ENCODE data around the gene KDSR.
A peak's percentile ranks its signal among the peaks of the same experiment; 100 is the strongest.

Gene KDSR

DNA sequence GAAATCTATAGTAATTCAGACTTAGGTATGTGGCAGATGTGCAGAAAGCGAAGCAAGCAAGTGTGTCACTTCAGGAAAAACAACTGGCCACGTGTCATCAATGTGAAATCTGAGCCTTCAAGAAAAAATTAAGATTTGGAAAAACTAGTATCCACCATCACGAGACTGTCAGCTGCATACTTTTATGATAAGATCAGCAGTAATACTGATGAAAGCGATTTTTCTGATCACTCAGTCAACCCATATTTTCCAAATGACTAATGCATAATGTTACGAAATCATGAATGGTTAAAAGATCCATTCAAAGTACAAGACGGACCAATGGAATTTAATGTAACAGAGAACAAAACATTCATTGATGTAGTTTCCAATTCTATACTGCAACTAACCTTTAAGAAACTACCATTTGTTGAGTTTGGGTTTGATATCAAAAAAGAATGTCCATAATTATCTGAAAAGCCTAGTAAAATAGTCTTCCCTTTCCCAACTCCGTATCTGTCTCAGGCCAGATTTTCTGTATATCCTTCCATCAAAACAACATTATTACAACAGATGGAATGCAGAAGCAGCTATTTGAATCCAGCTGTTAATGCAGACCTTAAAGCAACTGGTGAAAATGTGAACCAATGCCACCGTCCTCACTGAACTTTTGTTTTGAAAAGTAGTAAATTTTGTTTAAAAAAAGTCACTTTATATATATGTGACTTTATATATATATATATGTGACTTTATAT lies 30.5 kb downstream of the KDSR start:
- Histone ChIP-seq H3K4me3 (ENCODE audit: low read length) (peak overlapping the region; percentile 41), H3K9ac (ENCODE audit: low read depth, low read length) (no peak overlapping the region), H3K4me2 (ENCODE audit: low read length) (peak overlapping the region; percentile 58), H3K9me3 (replicated peaks; ENCODE audit: low read length) (no peaks in the 10 kb centered on the region), H3K4me1 (ENCODE audit: control insufficient read depth, insufficient read depth, low read length) (peaks cover 16% of the 10 kb centered on the region), H3K27me3 (ENCODE audit: control insufficient read depth, insufficient read depth, low read length) (no peaks in the 10 kb centered on the region), H3K36me3 (ENCODE audit: insufficient read depth, low read length) (peaks cover 64% of the 10 kb centered on the region)

DNA sequence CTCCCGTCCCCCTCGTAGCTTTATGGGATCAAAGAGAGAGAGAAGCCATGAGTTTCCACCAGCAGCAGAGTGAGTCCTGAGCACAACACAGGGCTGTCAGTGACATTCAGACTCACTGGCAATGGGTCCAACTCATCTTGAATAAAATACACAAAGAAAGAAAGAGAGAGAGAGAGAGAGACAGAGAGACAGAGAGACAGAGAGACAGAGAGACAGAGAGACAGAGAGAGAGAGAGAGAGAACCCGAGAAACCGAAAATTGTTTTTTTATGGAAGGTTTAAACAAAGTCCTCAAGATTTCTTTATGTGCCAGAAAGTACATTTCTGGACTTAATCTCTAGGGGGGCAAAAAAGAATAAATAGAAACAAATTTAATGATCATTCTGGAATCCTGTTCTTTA lies 35.9 kb downstream of the KDSR start:
- H3K9ac ChIP-seq (ENCODE audit: low read depth, low read length): no peak overlapping the region

GRCh38 chr18:63329431-63330145 lies 37.4 kb downstream of the KDSR start:
- no peaks in the 10 kb centered on the region for H3K27me3 ChIP-seq (ENCODE audit: control insufficient read depth, insufficient read depth, low read length)
- no peaks in the 10 kb centered on the region for H3K9me3 ChIP-seq (replicated peaks; ENCODE audit: low read length)
- H3K36me3 ChIP-seq (ENCODE audit: insufficient read depth, low read length): peaks cover 41% of the 10 kb centered on the region
- no peak overlapping the region for H3K4me3 ChIP-seq (ENCODE audit: low read length)
- H3K4me1 ChIP-seq (ENCODE audit: control insufficient read depth, insufficient read depth, low read length): no peaks in the 10 kb centered on the region
- no peak overlapping the region for H3K9ac ChIP-seq (ENCODE audit: low read depth, low read length)
- no peak overlapping the region for H3K4me2 ChIP-seq (ENCODE audit: low read length)

More for the DNA sequence above, 35.9 kb downstream of the KDSR start:
- no peak overlapping the region for H3K4me3 ChIP-seq (ENCODE audit: low read length)
- no peaks in the 10 kb centered on the region for H3K9me3 ChIP-seq (replicated peaks; ENCODE audit: low read length)
- no peaks in the 10 kb centered on the region for H3K27me3 ChIP-seq (ENCODE audit: control insufficient read depth, insufficient read depth, low read length)
- peaks cover 54% of the 10 kb centered on the region for H3K36me3 ChIP-seq (ENCODE audit: insufficient read depth, low read length)
- H3K4me2 ChIP-seq (ENCODE audit: low read length): no peak overlapping the region
- peaks cover 6% of the 10 kb centered on the region for H3K4me1 ChIP-seq (ENCODE audit: control insufficient read depth, insufficient read depth, low read length)

DNA sequence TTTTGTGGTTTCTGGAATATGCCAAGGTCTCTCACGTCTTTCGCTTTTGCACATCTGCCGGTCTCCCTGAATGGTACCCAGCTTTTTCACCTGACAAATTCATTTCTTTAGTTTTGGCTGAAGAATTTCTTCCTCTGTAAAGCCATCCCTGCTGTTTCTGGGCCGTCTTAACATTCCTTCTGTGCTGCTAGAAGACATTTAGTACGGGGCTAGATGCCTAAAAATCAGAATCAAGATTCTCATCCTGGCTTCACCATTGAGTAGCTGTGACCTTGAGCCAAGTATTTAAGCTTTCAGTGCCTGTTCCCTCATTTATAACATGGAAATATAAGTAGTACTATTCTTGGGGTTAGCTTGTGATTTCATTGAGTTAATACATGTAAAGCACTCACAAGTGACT lies 41.0 kb downstream of the KDSR start:
- Histone ChIP-seq H3K4me1 (ENCODE audit: control insufficient read depth, insufficient read depth, low read length) (peaks cover 4% of the 10 kb centered on the region), H3K4me3 (ENCODE audit: low read length) (no peak overlapping the region), H3K9me3 (replicated peaks; ENCODE audit: low read length) (no peaks in the 10 kb centered on the region), H3K9ac (ENCODE audit: low read depth, low read length) (no peak overlapping the region), H3K36me3 (ENCODE audit: insufficient read depth, low read length) (peaks cover 16% of the 10 kb centered on the region), H3K27me3 (ENCODE audit: control insufficient read depth, insufficient read depth, low read length) (no peaks in the 10 kb centered on the region), H3K4me2 (ENCODE audit: low read length) (no peak overlapping the region)

- H3K4me2 ChIP-seq (ENCODE audit: low read length): no peak overlapping the region
- no peaks in the 10 kb centered on the region for H3K9me3 ChIP-seq (replicated peaks; ENCODE audit: low read length)
- no peak overlapping the region for H3K9ac ChIP-seq (ENCODE audit: low read depth, low read length)
- H3K4me1 ChIP-seq (ENCODE audit: control insufficient read depth, insufficient read depth, low read length): peaks cover 4% of the 10 kb centered on the region
- no peaks in the 10 kb centered on the region for H3K27me3 ChIP-seq (ENCODE audit: control insufficient read depth, insufficient read depth, low read length)
- H3K36me3 ChIP-seq (ENCODE audit: insufficient read depth, low read length): peaks cover 8% of the 10 kb centered on the region
- H3K4me3 ChIP-seq (ENCODE audit: low read length): no peak overlapping the region
Measured at GRCh38 chr18:63325086-63325686, 41.8 kb downstream of the KDSR start.

DNA sequence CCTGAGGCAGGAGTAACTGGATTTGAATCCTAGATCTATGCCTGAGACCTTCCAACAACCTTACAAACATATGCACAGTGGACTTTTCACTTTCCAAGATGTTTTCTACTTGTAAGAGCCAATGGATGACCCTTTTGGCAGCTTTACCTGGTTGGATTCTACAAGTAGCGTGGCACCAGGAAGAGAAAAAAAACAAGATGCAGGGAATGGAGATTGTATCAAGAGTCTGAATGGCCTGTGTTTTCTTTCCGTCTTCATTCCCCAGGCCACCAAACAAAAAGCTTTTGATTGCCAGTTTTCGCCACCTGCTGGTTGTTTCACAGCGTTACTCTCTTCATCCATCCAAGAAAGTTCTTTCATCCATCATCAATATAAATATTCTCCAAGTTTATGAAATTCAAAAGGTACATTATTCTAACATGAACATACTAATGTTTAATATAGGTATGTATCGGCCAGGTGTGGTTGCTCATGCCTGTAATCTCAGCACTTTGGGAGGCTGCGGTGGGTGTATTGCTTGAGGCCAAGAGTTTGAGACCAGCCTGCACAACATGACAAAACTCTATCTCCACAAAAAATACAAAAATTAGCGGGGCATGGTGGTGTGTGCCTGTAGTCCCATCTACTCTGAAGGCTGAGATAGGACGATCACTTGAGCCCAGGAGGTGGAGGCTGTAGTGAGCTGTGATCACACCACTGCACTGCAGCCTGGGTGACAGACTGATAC lies 43.9 kb downstream of the KDSR start:
- Histone ChIP-seq H3K36me3 (ENCODE audit: insufficient read depth, low read length) (no peaks in the 10 kb centered on the region), H3K9me3 (replicated peaks; ENCODE audit: low read length) (no peaks in the 10 kb centered on the region), H3K4me3 (ENCODE audit: low read length) (no peak overlapping the region), H3K9ac (ENCODE audit: low read depth, low read length) (no peak overlapping the region), H3K4me1 (ENCODE audit: control insufficient read depth, insufficient read depth, low read length) (peaks cover 16% of the 10 kb centered on the region), H3K27me3 (ENCODE audit: control insufficient read depth, insufficient read depth, low read length) (peaks cover 11% of the 10 kb centered on the region), H3K4me2 (ENCODE audit: low read length) (no peak overlapping the region)

DNA sequence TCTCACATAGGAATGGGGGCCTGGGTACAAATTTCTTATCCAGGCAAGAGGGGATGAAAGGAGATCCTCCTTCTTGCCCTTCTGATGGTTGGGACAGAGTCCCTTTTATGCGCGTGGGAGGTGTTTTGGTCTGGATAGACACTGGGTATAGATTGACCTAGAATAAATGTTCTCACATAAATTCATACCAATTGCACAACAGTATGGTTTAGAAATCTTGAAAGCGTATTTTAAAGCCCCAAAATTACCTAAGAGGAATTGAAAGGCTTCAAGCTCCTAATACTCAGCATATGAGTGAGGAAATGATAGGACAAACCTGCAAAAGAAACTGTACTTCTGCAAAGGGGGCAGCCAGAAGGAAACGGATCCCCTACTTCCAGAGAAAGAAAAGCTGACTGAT lies 44.8 kb downstream of the KDSR start:
- Histone ChIP-seq H3K9ac (ENCODE audit: low read depth, low read length) (no peak overlapping the region), H3K27me3 (ENCODE audit: control insufficient read depth, insufficient read depth, low read length) (peaks cover 20% of the 10 kb centered on the region), H3K4me3 (ENCODE audit: low read length) (no peak overlapping the region), H3K36me3 (ENCODE audit: insufficient read depth, low read length) (no peaks in the 10 kb centered on the region), H3K4me2 (ENCODE audit: low read length) (no peak overlapping the region), H3K9me3 (replicated peaks; ENCODE audit: low read length) (no peaks in the 10 kb centered on the region), H3K4me1 (ENCODE audit: control insufficient read depth, insufficient read depth, low read length) (peaks cover 19% of the 10 kb centered on the region)

DNA sequence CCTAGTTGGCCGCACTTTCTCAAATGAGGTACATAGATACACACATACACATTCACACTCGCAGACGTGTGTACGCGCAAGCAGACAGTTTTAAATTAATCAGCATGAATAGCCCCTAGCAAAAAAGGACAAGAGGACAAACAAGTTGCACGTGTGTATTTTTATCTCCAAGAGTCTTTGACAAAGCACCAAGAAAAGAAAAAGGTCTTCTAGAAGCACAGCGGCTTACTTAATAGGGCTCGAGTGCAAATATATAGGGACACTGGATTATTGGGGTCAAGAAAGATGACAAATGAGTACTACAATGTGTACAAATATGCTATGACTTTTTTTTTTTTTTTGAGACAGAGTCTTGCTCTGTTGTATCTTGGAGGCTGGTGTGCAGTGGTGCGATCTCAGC lies 45.7 kb downstream of the KDSR start:
- H3K27me3 ChIP-seq (ENCODE audit: control insufficient read depth, insufficient read depth, low read length): peaks cover 20% of the 10 kb centered on the region
- peak overlapping the region; percentile 70 for H3K4me2 ChIP-seq (ENCODE audit: low read length)
- no peaks in the 10 kb centered on the region for H3K9me3 ChIP-seq (replicated peaks; ENCODE audit: low read length)
- no peak overlapping the region for H3K4me3 ChIP-seq (ENCODE audit: low read length)
- H3K4me1 ChIP-seq (ENCODE audit: control insufficient read depth, insufficient read depth, low read length): peaks cover 19% of the 10 kb centered on the region
- H3K36me3 ChIP-seq (ENCODE audit: insufficient read depth, low read length): no peaks in the 10 kb centered on the region
- H3K9ac ChIP-seq (ENCODE audit: low read depth, low read length): no peak overlapping the region

- peak overlapping the region; percentile 64 for H3K9ac ChIP-seq (ENCODE audit: low read depth, low read length)
- peaks cover 20% of the 10 kb centered on the region for H3K27me3 ChIP-seq (ENCODE audit: control insufficient read depth, insufficient read depth, low read length)
- H3K36me3 ChIP-seq (ENCODE audit: insufficient read depth, low read length): no peaks in the 10 kb centered on the region
- H3K9me3 ChIP-seq (replicated peaks; ENCODE audit: low read length): no peaks in the 10 kb centered on the region
- H3K4me1 ChIP-seq (ENCODE audit: control insufficient read depth, insufficient read depth, low read length): peaks cover 19% of the 10 kb centered on the region
- peak overlapping the region; percentile 84 for H3K4me3 ChIP-seq (ENCODE audit: low read length)
- H3K4me2 ChIP-seq (ENCODE audit: low read length): peak overlapping the region; percentile 70
Measured at GRCh38 chr18:63320975-63321265, 46.1 kb downstream of the KDSR start.

GRCh38 chr18:63320123-63320974 lies 46.7 kb downstream of the KDSR start:
- H3K4me3 ChIP-seq (ENCODE audit: low read length): peak overlapping the region; percentile 84
- H3K9ac ChIP-seq (ENCODE audit: low read depth, low read length): peak overlapping the region; percentile 64
- H3K4me1 ChIP-seq (ENCODE audit: control insufficient read depth, insufficient read depth, low read length): peaks cover 19% of the 10 kb centered on the region
- H3K27me3 ChIP-seq (ENCODE audit: control insufficient read depth, insufficient read depth, low read length): peaks cover 20% of the 10 kb centered on the region
- H3K4me2 ChIP-seq (ENCODE audit: low read length): peak overlapping the region; percentile 70
- no peaks in the 10 kb centered on the region for H3K9me3 ChIP-seq (replicated peaks; ENCODE audit: low read length)
- H3K36me3 ChIP-seq (ENCODE audit: insufficient read depth, low read length): no peaks in the 10 kb centered on the region
